IMR-90 (cell line): ENCODE results near the gene AOPEP. TPM values are rescaled to one million over a fixed set of nuclear protein-coding genes. Genes with fewer than 3 reads are reported as not detected.

Source experiments
- ATAC-seq: fragments of 200-7000 bp; cut with Tn5 transposase; 2 replicates; pipeline ENCODE4 v1.9.1; 2020; ENCODE audit warnings: low read depth, mild to moderate bottlenecking, moderate library complexity
- BruUV-seq: library from RNA; stranded (reverse); fragments of 400-500 nt; replicated peaks from 2 replicates; lab custom pipeline; 2021; lab: Mats Ljungman, UMichigan
- CTCF ChIA-PET: fragments of 300-600 bp; formaldehyde crosslinking; extraction: SDS; loops from one replicate; lab custom pipeline; 2021; ENCODE audit warnings: antibody characterized with exemption; lab: Yijun Ruan, JAX
- POLR2A ChIA-PET: fragments of 300-600 bp; sonication (Branson Sonifier 250); formaldehyde crosslinking; loops from one replicate; lab custom pipeline; 2022; ENCODE audit warnings: antibody characterized with exemption; ENCODE audit not compliant: unreplicated experiment; lab: Charles Lee
- DNase-seq: peaks from one replicate; pipeline ENCODE4 v3.0.0; 2013
- H2AFZ ChIP-seq: replicated peaks from 2 replicates; pipeline ENCODE3; 2013; ENCODE audit warnings: low read length, mild to moderate bottlenecking; ENCODE audit not compliant: poor library complexity
- H2AK5ac ChIP-seq: 2 replicates; pipeline ENCODE4 v1.6.1; 2013; ENCODE audit warnings: low read depth, low read length, inconsistent platforms
- H2AK9ac ChIP-seq: replicated peaks from 2 replicates; pipeline ENCODE3; 2013; ENCODE audit warnings: mild to moderate bottlenecking, low read depth, low read length, moderate library complexity; ENCODE audit not compliant: poor library complexity
- H2BK120ac ChIP-seq: 2 replicates; pipeline ENCODE4 v1.6.1; 2013; ENCODE audit warnings: low read depth, low read length, inconsistent platforms
- H2BK15ac ChIP-seq: 3 replicates; pipeline ENCODE4 v1.6.1; 2013; ENCODE audit warnings: low read depth, low read length, inconsistent platforms
- H2BK20ac ChIP-seq: 2 replicates; pipeline ENCODE4 v1.6.1; 2013; ENCODE audit warnings: low read depth, mild to moderate bottlenecking, inconsistent platforms, low read length, moderate library complexity
- H2BK5ac ChIP-seq: 2 replicates; pipeline ENCODE4 v1.6.1; 2013; ENCODE audit warnings: mild to moderate bottlenecking, low read depth, low read length, inconsistent platforms; ENCODE audit not compliant: poor library complexity, severe bottlenecking
- H3K14ac ChIP-seq: replicated peaks from 2 replicates; pipeline ENCODE4 v1.6.1; 2013; ENCODE audit warnings: low read depth, low read length, inconsistent platforms
- H3K18ac ChIP-seq: 2 replicates; pipeline ENCODE4 v1.6.1; 2013; ENCODE audit warnings: low read depth, low read length, control low read depth
- H3K23ac ChIP-seq: 2 replicates; pipeline ENCODE4 v1.6.1; 2013; ENCODE audit warnings: low read depth, low read length, inconsistent platforms
- H3K27ac ChIP-seq: 2 replicates; pipeline ENCODE4 v1.5.1; 2013; ENCODE audit warnings: mild to moderate bottlenecking, control low read depth, low read length; ENCODE audit not compliant: insufficient read depth
- H3K27me3 ChIP-seq: 2 replicates; pipeline ENCODE4 v1.6.1; 2013; ENCODE audit warnings: low read length; ENCODE audit not compliant: control insufficient read depth, insufficient read depth
- H3K36me3 ChIP-seq: 2 replicates; pipeline ENCODE4 v1.6.1; 2013; ENCODE audit warnings: low read length, mixed read lengths; ENCODE audit not compliant: control insufficient read depth, insufficient read depth
- H3K4ac ChIP-seq: 2 replicates; pipeline ENCODE4 v1.6.1; 2013; ENCODE audit warnings: low read depth, low read length, inconsistent platforms
- H3K4me1 ChIP-seq: 2 replicates; pipeline ENCODE4 v1.6.1; 2013; ENCODE audit warnings: low read length, mixed read lengths; ENCODE audit not compliant: control insufficient read depth, insufficient read depth
- H3K4me2 ChIP-seq: 2 replicates; pipeline ENCODE4 v1.6.1; 2013; ENCODE audit warnings: low read depth, mild to moderate bottlenecking, control low read depth, low read length, moderate library complexity
- H3K4me3 ChIP-seq: 2 replicates; pipeline ENCODE4 v1.5.1; 2013; ENCODE audit warnings: low read depth, mild to moderate bottlenecking, control low read depth, low read length, moderate library complexity; ENCODE audit not compliant: insufficient read depth
- H3K56ac ChIP-seq: 2 replicates; pipeline ENCODE4 v1.6.1; 2013; ENCODE audit warnings: low read length, inconsistent platforms; ENCODE audit not compliant: insufficient read depth; ENCODE audit errors: extremely low read depth
- H3K79me1 ChIP-seq, 2 experiments: 2 replicates each; pipeline ENCODE4 v1.6.1; 2013; ENCODE audit warnings: low read length in 2 of 2, inconsistent platforms in 1 of 2, low read depth in 1 of 2
- H3K9ac ChIP-seq: 2 replicates; pipeline ENCODE4 v1.6.1; 2013; ENCODE audit warnings: low read depth, low read length, control low read depth
- H3K9me1 ChIP-seq: 2 replicates; pipeline ENCODE4 v1.6.1; 2013; ENCODE audit warnings: low read length, inconsistent platforms; ENCODE audit not compliant: insufficient read depth
- H3K9me3 ChIP-seq: 2 replicates; pipeline ENCODE4 v1.6.1; 2013; ENCODE audit warnings: low read length; ENCODE audit not compliant: control insufficient read depth, insufficient read depth
- H4K20me1 ChIP-seq: 2 replicates; pipeline ENCODE4 v1.6.1; 2013; ENCODE audit warnings: low read length, inconsistent platforms; ENCODE audit not compliant: insufficient read depth
- H4K5ac ChIP-seq: 2 replicates; pipeline ENCODE4 v1.6.1; 2013; ENCODE audit warnings: mild to moderate bottlenecking, low read depth, low read length, control low read depth
- H4K8ac ChIP-seq, 2 experiments: 2 replicates each; pipeline ENCODE4 v1.6.1; 2013; ENCODE audit warnings: low read depth in 2 of 2, low read length in 2 of 2, control low read depth in 1 of 2, inconsistent platforms in 1 of 2
- H4K91ac ChIP-seq: 2 replicates; pipeline ENCODE4 v1.6.1; 2013; ENCODE audit warnings: low read depth, low read length, inconsistent platforms; ENCODE audit not compliant: insufficient read depth
- BHLHE40 ChIP-seq: fragments of 150-350 bp; IDR thresholded peaks from 2 replicates; pipeline ENCODE4 v1.6.1; 2016; ENCODE audit warnings: mild to moderate bottlenecking, low read depth, low read length
- CEBPB ChIP-seq: IDR thresholded peaks from 2 replicates; pipeline ENCODE4 v1.6.1; 2012; ENCODE audit warnings: low read depth, low read length, improper control_type of control experiment
- CHD1 ChIP-seq: IDR thresholded peaks from 2 replicates; pipeline ENCODE4 v1.6.1; 2012; ENCODE audit warnings: low read depth, low read length, improper control_type of control experiment
- FOS ChIP-seq: fragments of 150-350 bp; IDR thresholded peaks from 2 replicates; pipeline ENCODE4 v1.6.1; 2016; ENCODE audit warnings: low read depth, low read length
- MAFK ChIP-seq: IDR thresholded peaks from 2 replicates; pipeline ENCODE4 v1.6.1; 2012; ENCODE audit warnings: low read depth, low read length, improper control_type of control experiment
- MXI1 ChIP-seq: IDR thresholded peaks from 2 replicates; pipeline ENCODE4 v1.6.1; 2012; ENCODE audit warnings: low read depth, mild to moderate bottlenecking, low read length, moderate library complexity, borderline replicate concordance
- NFE2L2 ChIP-seq: fragments of 150-350 bp; IDR thresholded peaks from 2 replicates; pipeline ENCODE4 v1.6.1; 2016; ENCODE audit warnings: low read depth, mild to moderate bottlenecking, low read length
- POLR2A ChIP-seq: IDR thresholded peaks from 2 replicates; pipeline ENCODE4 v1.6.1; 2012; ENCODE audit warnings: mild to moderate bottlenecking, low read depth, low read length
- RAD21 ChIP-seq: IDR thresholded peaks from 2 replicates; pipeline ENCODE4 v1.6.1; 2012; ENCODE audit warnings: low read length, improper control_type of control experiment
- RCOR1 ChIP-seq: IDR thresholded peaks from 2 replicates; pipeline ENCODE4 v1.6.1; 2012; ENCODE audit warnings: mild to moderate bottlenecking, low read length, improper control_type of control experiment; ENCODE audit not compliant: insufficient replicate concordance
- RFX5 ChIP-seq: IDR thresholded peaks from 2 replicates; pipeline ENCODE4 v1.8.0; 2012; ENCODE audit warnings: low read depth, mild to moderate bottlenecking, low read length, moderate library complexity
- SMC3 ChIP-seq: fragments of 150-350 bp; IDR thresholded peaks from 2 replicates; pipeline ENCODE4 v1.6.1; 2016; ENCODE audit warnings: low read depth, mild to moderate bottlenecking, antibody characterized with exemption, low read length, moderate library complexity
- WGBS, 2 experiments: methylation state at CpG; one replicate each; pipeline versions ENCODE4 v1.1.5 to v1.1.7; 2013; ENCODE audit warnings: missing lambda C conversion rate in 2 of 2; ENCODE audit not compliant: insufficient read length in 1 of 2; ENCODE audit errors: extremely low coverage in 2 of 2; 5-methylcytosine and 5-hydroxymethylcytosine counted together
- dilution Hi-C: fragments of 300-500 bp; cut with HindIII; formaldehyde crosslinking; loops from one replicate; pipeline ENCODE4 v1.14.3; 2018; ENCODE audit warnings: low sequenced_read_pairs; ENCODE audit not compliant: unreplicated experiment
- in situ Hi-C: fragments of 300-500 bp; cut with MboI; formaldehyde crosslinking; loops from 3 replicates; pipeline ENCODE4 v1.14.3; 2019; ENCODE audit warnings: low sequenced_read_pairs, inconsistent platforms, mixed read lengths
- intact Hi-C: fragments of 100-400 bp; cut with micrococcal nuclease; formaldehyde crosslinking; loops from 2 replicates; pipeline ENCODE4 v1.10.0; 2022
- polyA plus RNA-seq, 3 experiments: library from polyadenylated mRNA; depleted of rRNA; stranded (reverse); fragments of >200 nt; gene quantifications; 2 replicates each; pipeline ENCODE4 v1.2.3, GENCODE V29; 2012; ENCODE audit warnings: low replicate concordance in 1 of 3
- total RNA-seq: library from RNA; depleted of rRNA; stranded (reverse); fragments of >200 nt; gene quantifications from 2 replicates; pipeline ENCODE4 v1.2.3, GENCODE V29; 2012
- TF ChIP-seq, protein P1 (sequence below): fragments of 150-350 bp; IDR thresholded peaks from 2 replicates; pipeline ENCODE4 v1.6.1; 2017; ENCODE audit warnings: mild to moderate bottlenecking, antibody characterized with exemption, low read length, low read depth

Gene AOPEP
- total and polyA plus RNA-seq, 2 of the 4 experiments (the other 2 are of a cell fraction) = 34.9 to 38.7 TPM

DNA sequence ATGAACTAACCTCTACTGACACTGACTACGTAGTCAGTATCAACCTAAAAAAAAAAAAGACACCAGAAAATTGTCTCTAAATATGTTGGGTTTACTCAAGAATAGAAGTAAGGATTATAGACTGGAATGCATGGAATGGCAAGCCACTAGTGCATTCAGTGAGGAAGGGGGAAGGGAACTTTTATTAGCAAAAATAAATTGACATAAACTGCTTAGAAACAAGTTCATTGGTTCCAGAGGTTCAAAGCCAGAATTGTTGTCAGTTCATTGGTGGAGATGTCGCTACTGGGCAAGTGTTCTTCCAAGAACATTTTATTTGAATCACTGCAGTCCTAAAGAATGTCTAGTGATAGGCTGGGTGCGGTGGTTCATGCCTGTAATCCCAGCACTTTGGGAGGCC is 26.1 kb upstream of the AOPEP start:
- dilution Hi-C loops (no loop called here), in situ Hi-C loops (no loop called here), intact Hi-C loops (no loop called here)
- WGBS, 2 experiments = no CpG with 5 or more reads among the region's 3 CpGs
- BruUV-seq = no TSS peak
- peaks cover 10% of the 10 kb centered on the region for H3K27me3 ChIP-seq
- H2BK5ac ChIP-seq = no peak overlapping the region
- H3K14ac ChIP-seq = no peak overlapping the region
- no peak overlapping the region for H3K4me3 ChIP-seq
- DNase-seq (peak; percentile 13), ATAC-seq (peak; percentile 68)
- no peaks in the 10 kb centered on the region for H4K20me1 ChIP-seq
- H3K4me1 ChIP-seq = no peaks in the 10 kb centered on the region
- no peak overlapping the region for H2BK20ac ChIP-seq
- no peak overlapping the region for H2AFZ ChIP-seq
- no peak overlapping the region for H4K5ac ChIP-seq
- H3K4ac ChIP-seq = no peak overlapping the region
- no peaks in the 10 kb centered on the region; the same call in 1 of the 2 replicates for H3K9me1 ChIP-seq
- H2BK120ac ChIP-seq = no peak overlapping the region
- no peak overlapping the region for H4K8ac ChIP-seq
- H3K18ac ChIP-seq = no peak overlapping the region
- no peaks in the 10 kb centered on the region for H3K79me1 ChIP-seq
- no peaks in the 10 kb centered on the region for H3K36me3 ChIP-seq
- TF ChIP-seq RAD21 (no peak), SMC3 (no peak), RCOR1 (no peak), RFX5 (no peak), FOS (no peak), MXI1 (no peak), CHD1 (no peak), MAFK (no peak), POLR2A (no peak), NFE2L2 (no peak), BHLHE40 (no peak), CEBPB (no peak)
- TF ChIP-seq, protein P1, sequence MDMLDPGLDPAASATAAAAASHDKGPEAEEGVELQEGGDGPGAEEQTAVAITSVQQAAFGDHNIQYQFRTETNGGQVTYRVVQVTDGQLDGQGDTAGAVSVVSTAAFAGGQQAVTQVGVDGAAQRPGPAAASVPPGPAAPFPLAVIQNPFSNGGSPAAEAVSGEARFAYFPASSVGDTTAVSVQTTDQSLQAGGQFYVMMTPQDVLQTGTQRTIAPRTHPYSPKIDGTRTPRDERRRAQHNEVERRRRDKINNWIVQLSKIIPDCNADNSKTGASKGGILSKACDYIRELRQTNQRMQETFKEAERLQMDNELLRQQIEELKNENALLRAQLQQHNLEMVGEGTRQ = no peak
- ChIA-PET POLR2A (no interaction called here), CTCF (no interaction called here)
- no peak overlapping the region for H2AK9ac ChIP-seq
- no peak overlapping the region for H2AK5ac ChIP-seq
- H3K56ac ChIP-seq = no peak overlapping the region
- H4K91ac ChIP-seq = no peak overlapping the region
- H3K23ac ChIP-seq = no peak overlapping the region
- no peak overlapping the region for H2BK15ac ChIP-seq
- H3K9me3 ChIP-seq = no peaks in the 10 kb centered on the region
- no peak overlapping the region for H3K4me2 ChIP-seq
- no peak overlapping the region for H3K27ac ChIP-seq
- H3K9ac ChIP-seq = no peak overlapping the region
